CD4-positive, alpha-beta T cell treated with Interleukin-10 for 1 hour (primary cell): ENCODE data around the gene HYLS1.
"Not testable (repeated sequence)": the region's sequence is repeated elsewhere in the genome, so short reads cannot be mapped to it uniquely, and the experiment has no call there.

Source experiments
- DNase-seq: peaks from one replicate; pipeline ENCODE4 v3.0.0-alpha.2; 2020

Gene HYLS1, protein sequence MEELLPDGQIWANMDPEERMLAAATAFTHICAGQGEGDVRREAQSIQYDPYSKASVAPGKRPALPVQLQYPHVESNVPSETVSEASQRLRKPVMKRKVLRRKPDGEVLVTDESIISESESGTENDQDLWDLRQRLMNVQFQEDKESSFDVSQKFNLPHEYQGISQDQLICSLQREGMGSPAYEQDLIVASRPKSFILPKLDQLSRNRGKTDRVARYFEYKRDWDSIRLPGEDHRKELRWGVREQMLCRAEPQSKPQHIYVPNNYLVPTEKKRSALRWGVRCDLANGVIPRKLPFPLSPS

DNA sequence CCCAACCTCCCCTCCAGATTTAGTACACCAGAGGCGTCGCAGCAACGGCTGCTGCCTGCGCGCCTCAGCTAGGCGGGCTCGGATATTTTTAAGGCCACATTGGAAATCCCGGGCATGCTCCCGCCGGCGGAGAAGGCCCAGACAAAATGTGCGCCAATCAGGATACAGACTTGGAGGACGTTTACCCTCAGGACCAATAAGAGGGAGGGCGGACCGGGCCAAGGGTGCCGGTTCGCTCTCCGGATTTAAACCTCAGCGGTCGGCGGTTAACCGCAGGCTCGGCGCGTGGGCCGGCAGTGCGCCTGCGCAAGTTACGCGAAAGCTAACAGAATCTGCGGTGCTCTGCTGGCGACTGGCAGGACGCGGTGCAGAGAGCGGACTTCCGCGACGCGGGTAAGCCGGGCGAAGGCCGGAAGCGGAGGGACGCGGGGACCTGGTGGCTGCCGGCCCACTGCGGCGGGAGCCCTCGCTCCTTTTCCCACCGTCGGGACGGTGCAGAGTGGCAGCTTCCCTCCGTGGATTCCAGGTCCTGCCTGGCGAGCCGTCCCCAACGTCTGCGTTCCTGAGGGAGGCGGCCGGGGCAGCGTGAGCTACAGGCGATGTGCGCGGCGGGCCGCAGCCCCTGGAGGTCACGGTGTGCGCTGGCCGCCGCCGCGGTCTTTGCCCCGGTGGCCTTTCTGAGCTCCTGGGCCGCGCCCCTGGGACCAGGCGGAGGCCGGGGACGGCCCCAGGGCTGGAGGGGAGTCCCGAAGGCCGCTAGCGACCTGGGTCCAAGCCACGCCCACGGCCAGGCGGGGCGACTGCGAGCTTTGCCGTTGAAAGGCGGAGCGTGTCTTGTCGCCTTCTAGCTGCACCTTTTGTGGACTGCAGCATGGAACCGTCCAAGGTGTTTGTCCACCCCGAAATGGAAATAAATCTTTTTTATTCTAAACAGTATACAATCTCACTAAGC lies at the start of gene HYLS1:
Gene HYLS1, plus strand, starts transcription at position 296 of the 952 bp plus-strand sequence. CDS start 11,701 bp downstream, outside the sequence.
- DNase-seq, result peak; percentile 96

DNA sequence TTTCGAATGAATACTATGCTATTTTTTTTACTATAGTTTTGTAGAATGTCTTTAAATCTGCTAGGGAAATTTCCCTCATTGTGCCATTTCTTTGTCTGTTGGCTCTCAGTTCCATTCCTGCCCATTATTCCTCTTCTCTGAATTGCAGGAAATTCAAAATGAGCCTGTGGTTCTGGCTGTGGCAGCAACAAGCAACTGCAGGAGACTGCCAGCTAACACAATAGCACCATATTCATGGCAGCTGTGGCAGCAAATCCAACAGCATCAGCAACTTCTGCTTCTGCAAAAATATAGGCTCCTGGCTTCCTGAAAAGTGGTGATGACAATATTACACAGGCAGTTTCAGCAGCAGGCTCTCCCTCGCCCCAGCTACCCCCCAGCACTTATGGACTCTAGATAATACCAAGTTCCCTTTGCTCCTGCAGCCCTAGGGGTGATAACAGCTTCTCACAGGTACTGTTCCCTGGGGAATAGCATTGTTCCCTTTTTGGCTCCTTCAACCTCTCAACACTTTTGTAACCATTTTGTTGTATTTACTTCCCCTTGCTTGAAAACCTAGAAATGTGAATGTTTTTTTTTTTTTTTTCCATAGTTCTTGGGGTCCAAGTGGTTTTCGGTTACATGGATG lies 45.0 kb upstream of the HYLS1 start:
- DNase-seq, result no peak

DNA sequence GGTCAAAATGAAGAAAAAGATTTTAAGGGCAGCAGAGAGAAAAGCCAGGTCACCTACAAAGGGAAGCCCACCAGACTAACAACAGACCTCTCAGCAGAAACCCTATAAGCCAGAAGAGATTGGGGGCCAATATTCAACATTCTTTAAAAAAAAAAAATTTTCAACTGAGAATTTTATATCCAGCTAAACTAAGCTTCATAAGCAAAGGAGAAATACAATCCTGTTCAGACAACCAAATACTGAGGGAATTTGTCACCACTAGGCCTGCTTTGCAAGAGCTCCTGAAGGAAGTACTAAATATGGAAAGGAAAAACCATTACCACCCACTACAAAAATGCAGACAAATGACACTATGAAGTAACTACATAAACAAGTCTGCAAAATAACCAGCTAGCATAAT lies 41.3 kb upstream of the HYLS1 start:
- DNase-seq, result no peak

DNA sequence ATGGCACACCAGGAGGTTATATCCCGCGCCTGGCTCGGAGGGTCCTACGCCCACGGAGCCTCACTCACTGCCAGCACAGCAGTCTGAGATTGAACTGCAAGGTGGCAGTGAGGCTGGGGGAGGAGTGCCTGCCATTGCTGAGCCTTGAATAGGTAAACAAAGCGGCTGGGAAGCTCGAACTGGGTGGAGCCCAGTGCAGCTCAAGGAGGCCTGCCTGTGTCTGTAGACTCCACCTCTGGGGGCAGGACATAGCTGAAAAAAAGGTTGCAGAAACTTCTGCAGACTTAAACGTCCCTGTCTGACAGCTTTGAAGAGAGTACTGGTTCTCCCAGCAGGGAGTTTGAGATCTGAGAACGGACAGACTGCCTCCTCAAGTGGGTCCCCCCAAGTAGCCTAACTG lies 29.8 kb upstream of the HYLS1 start:
- DNase-seq, result not testable (repeated sequence)

DNA sequence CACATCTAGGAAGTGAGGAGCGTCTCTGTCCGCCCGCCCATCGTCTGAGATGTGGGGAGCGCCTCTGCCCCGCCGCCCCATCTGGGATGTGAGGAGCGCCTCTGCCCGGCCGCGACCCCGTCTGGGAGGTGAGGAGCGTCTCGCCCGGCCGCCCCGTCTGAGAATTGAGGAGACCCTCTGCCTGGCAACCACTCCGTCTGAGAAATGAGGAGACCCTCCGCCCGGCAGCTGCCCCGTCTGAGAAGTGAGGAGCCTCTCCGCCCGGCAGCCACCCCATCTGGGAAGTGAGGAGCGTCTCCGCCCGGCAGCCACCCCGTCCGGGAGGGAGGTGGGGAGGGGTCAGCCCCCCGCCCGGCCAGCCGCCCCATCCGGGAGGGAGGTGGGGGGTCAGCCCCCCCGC lies 24.7 kb upstream of the HYLS1 start:
- DNase-seq, result not testable (repeated sequence)

DNA sequence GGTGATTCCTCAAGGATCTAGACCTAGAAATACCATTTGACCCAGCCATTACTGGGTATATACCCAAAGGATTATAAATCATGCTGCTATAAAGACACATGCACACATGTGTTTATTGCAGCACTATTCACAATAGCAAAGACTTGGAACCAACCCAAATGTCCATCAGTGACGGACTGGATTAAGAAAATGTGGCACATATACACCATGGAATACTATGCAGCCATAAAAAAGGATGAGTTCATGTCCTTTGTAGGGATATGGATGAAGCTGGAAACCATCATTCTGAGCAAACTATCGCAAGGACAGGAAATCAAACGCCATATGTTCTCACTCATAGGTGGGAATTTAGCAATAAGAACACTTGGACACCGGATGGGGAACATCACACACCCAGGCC lies 22.1 kb upstream of the HYLS1 start:
- not testable (repeated sequence) for DNase-seq

DNA sequence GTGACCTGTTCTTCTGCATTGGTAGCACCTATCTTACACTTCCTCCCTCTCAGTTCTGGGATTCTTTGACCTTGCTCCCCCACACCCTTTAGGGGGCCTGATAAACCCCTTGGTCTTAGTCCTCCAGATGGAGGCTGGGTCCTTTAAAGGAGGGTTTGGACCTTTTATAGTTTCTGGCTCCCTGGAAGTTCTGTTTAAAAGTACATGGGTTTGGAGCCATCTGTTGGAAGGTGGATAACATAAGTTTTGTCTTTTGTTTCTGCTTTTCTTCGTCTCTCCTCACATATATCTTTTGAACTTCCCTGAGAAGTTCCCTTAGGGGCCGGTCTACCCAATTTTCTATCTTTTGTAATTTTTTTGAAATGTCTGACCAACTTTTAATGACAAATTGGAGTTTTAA lies 17.9 kb upstream of the HYLS1 start:
- DNase-seq, result no peak

DNA sequence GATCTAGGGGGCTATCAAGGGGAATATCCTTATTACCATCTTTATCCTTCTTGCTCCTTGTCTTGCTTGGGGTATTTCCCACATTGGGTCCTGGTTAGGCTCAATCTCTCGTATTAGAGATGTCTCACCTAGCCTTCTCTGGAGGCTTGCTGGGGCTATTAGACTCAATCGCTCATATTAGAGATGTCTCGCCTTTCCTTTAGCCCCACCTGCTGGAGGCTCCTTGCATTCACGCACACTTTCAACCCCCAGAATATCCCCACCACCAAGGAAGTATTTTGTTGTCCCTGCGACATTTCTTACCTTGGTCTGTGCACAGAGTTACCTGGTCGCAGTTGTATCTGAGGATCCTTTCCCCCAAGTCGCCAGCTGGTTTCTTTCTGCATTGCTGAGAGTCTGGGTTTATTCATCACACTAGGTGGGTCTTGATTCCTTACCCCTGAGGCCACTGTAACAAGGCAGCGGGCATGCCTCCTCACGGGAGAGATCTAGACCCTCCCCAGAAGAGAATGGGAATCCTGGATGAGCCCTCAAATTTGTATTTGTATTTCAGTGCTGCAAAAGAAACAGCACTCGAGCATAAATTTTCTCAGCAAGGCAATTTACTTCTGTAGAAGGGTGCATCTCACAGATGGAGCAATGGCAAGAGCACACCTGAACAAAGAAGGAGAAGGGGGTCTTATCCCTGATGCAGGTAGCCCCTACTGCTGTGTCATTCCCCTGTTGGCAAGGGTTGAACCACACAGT lies 15.9 kb upstream of the HYLS1 start:
- DNase-seq, result peak; percentile 28

DNA sequence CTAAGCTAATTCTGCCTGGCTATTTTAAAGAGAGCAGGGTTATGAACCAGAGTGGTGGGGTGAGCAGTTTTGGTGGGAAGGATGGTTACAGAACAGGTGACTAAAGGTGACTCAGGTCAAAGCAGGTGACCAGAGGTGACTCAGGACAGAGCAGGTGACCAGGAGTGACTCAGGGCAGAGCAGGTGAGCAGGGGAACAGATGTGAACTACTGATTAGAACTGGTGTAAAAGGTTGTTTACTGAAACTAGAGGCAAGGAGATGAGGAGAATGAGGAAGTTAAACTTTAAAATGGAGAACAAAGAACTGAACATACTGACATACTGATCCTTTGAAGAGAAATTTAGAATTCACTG lies 15.4 kb upstream of the HYLS1 start:
- no peak for DNase-seq

DNA sequence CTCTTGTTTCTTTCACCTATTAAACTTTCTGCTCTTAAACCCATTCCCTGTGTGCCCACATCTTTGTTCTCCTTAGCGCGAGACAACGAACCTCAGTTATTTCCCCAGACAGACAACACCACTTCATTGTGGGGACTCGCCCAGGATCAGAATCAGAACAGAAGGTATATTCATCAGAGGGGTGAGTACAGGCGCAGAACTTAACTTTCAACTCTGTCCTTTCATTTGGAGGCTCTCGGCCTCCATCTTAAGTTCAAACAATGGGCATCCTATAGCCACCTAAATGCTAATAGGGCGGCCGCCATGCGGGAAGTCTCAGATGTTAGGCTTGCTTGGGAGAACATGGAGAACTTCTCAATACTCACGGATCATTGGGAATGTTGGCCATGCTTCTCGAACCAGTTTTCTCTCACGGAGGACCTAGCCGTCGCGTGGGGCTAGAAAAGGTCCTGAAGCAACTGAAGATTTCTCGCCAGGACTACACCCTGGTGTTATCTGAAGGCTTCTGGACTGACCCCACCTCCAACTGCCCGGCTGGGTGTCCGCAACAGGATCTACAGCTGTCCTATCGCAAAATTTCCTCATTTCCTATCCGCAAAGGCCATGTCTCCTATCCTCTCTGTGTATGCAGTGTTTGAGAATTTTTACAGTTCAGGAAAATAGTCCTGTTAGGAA lies 13.4 kb upstream of the HYLS1 start:
- DNase-seq, result no peak

DNA sequence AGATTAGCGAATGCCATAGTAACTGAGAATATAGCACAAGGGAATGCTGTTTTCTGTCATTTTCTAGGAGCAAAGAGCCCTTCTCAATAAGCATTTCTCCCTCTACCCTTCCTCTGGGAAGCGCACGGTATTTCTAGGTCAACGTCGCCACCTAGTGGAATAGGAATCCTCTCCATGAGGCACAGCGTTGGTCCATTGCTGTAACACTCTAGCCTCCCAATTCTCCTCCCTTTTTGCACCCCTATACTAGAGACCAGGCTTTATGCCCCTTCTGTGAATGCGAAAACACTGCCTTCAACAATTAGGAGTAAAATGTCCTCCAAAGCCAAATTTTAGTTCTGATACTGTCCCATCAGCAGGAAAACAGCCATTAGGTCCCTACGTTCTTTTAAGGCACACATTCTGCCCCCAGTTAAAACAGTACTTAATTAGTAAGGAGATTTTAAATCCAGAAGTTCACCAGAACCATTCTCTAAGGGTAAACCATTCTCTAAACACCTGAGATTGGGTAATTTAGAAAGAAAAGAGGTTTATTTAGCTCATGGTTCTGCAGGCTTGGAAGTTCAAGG lies 12.8 kb upstream of the HYLS1 start:
- DNase-seq, result peak; percentile 54

DNA sequence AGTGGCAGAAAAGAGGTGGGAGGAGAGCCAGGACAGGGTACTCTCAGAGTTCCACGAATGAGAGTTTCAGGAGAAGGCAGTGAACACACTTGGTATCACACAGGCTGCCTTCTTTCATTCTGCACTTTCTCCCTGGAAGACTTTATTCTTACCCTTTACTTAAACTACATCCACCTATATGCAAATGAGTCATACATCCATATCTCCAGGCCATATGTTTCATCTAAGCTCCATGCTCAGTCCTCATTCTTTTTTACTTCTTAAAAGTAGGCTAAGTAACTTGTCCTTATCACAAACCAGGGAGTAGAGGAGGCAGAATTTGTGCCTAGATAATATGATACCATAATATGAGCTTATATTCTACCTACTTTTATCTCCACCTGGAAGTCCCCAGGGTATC lies 6.2 kb upstream of the HYLS1 start:
- no peak for DNase-seq

DNA sequence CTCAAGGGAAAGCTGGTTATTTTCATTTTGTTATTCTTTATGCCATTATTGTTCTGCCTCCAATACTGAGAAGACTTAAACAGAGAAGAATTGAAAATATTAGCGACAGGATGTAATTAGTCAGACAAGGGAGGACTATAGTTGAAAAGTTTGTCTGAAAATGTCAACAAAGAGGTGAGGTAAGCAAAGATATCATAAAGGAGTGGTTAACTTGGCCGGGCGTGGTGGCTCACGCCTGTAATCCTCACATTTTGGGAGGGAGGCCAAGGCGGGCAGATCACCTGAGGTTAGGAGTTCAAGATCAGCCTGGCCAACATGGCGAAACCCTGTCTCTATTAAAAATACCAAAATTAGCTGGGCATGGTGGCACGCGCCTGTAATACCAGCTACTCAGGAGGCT lies 4.1 kb upstream of the HYLS1 start:
- no peak for DNase-seq

DNA sequence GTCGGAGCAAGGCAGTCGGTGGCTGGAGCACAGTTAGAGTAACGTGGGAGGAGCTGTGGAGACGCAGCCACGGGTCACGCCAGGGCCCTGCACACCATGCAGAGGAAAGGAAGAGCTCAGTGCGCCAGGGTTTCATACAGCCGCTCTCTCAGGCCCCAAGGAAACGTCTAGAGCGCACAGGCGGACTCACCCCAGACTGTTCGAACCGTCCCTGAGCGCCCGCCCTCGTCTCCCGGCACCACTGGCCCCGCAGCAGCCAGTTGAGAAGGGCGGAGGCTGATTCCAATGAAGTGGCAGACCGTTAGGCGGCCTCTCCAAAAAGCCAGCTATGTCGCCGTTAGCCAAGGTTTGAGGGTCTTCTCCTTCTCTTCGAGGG lies 483 bp upstream of the HYLS1 start:
- no peak for DNase-seq

DNA sequence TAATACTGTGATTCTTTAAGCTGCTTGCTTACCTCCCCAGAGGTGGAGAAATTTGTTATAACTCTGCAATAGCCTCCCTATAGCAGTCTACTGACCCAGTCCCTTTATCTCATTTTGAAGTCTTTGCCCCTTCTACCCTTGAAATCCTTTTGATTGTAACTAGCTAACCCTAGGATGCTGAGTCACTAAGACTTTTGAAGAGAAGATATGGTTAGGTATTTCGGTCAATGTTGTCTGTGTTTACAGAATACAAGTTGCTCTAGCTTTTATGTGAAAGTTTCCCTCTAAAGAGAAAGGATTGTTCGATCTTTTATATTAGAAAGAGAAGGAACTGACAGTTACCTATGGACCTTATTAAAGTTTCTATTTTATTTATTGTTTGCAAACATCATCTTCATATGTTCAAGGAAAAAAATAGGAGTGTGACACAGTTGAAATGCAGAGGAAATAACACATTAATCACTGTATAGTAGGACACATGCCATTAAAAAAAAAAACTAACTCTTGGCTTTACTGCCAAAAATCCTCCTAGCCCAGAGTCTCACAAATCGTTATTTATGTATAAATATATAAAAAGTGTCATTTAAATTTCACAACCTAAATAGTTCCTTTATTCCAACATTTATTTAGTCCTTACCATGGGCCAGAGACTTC lies 3.1 kb downstream of the HYLS1 start:
- DNase-seq, result no peak

DNA sequence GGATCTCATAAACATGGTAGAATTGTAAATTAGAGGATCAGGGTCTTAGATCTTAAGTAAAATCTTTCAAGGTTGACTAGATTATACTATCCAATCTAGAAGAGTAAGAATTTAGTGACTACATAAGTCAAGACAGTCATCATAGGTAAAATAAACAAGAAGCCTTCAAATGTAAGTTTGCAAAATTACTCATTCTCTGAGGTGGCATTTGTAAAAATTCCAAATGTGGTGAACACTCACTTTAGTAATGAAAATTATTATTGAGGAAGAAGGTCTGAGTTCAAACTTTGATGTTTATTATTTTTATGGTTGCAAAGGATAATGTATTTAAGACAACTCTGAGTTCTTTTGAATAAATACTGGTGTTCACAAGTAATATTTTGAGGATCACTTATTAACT lies 4.6 kb downstream of the HYLS1 start:
- DNase-seq, result no peak

DNA sequence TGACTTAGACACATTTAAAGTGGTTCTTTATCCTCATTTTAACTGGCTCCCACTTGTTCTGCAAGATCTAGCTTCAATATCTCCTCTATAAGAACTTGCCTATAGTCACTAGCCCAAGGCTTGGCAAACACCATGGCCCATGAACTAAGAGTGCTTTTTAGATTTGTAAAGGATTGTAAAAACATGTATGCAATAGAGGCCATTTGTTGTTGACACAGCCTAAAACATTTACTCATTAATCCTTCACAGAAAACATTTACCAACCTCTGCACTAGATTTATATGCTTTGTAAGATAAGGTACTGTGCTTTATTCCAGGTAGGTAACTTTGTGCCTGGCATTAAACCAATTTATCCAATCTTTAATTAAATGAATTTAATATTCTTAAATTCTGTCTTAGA lies 5.5 kb downstream of the HYLS1 start:
- DNase-seq, result no peak

DNA sequence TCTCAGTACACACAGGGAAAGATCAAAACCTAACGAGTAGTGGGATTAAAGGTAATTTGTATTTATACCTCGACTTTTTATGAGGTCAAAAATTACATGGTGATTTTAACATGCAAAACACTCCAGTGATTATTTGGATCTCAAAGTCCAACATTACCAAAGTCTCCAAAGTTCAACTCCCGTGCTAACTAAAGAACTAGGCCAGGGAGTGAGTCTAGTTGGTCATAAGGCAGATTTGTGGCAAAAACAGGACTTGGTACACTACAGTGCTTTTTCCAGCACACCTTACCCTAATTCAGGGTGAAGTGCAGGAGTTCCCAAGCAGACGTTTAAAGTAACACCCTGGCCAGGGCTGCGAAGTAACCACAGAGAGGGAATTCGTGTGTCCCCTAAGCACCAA lies 14.4 kb downstream of the HYLS1 start:
- DNase-seq, result no peak

DNA sequence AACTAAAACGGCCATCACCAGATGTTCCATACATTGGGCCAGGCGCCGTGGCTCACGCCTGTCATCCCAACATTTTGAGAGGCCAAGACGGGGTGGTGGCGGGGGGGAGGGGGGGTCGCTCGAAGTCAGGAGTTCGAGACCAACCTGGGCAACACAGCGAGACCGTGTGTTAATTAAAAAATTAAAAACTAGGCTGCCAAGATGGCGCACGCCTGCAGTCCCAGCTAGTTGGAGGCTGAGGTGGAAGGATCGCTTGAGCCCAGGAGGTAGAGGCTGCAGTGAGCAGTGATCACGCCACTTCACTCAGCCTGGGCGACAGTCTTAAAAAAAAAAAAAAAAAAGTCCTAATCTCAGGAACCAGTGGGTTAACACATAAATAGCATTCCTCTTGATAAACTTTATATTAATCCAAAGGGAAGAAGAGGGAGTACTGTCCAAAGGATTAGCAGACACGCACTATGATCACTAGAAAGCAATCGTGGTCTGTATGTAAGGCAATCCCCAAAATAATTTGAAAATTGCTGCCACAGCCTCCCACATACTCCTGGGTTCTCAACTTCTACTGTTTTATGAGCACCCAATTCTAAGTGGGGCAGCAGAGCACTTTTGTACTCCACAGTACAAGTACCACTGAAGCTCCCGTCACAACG lies 14.9 kb downstream of the HYLS1 start:
- DNase-seq, result no peak

DNA sequence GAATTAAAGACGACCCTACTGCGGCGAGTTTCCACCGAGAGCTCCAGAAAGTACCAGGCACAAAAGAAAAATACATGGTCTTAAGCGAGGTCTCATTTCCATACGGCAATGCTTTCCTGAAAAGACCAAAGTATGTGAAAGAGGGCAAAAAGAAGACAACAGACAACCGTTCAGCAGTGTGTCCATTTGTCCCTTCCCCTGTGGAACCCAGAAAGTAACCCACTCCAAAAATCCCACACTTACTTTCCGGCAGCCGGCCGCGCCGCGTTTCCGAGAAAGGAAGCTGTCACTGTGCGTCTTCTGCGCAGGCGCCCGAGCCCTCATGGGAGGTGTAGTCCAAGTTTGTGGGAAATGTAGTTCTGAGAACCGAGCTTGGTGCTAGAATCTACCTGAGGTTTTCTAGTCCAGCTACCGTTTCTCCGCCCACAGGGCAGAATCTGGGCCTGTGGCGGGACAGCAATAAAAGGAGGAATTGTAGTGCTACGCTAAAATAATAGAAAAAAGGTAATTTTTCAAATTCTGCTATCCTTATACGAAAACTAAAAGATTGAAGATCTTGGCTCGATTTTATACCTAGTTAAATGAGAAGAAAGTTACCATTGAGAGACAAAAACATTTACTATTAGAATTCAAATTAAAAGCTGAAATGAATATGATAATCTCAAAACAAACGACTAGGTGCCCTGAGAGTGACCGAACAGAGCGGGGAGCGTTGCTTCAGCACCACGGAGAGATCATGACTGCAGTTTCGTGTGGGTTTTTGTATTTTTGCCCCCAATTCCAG lies 15.7 kb downstream of the HYLS1 start, which contains the start of gene PUS3:
Gene PUS3, minus strand, starts transcription at position 280 of the 784 bp plus-strand sequence. CDS start 6,922 bp downstream, outside the sequence.
- peak; percentile 91 for DNase-seq
